ENCODE measurements around the gene RNF26. TPM values are rescaled to one million over a fixed set of nuclear protein-coding genes. Genes with fewer than 3 reads are reported as not detected.

Gene RNF26
- total and polyA plus RNA-seq, 2 donors (not counting 3 experiments of a cell fraction or from before 2014, with no cell fraction given) = 40.1 to 43.8 TPM

DNA sequence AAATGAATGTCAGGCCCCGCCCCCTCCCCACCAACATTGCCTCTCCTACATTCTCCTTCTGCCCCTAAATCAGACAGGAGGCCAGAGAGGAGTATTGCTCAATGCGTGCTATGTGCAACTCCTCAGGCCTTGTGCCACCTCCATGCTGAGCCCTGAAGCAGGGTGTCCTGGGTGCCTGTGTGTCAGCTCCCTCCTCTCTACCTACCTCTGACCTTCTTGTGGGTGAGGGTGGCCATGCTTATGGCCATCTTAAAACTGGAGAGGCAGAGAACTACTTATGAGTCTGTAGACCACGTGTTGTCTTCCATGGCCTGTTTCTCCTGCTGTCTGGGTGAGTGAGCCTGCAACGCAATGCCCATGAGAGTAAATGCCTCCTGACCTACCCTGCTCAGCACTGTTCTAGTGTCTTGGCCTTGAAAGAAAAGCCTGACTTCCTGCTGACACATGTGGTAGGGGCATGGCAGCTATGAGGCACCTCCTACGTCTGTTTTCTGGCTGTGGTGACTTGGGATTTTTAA, 27.9 kb upstream of the RNF26 start:
- no peak overlapping the region for H3K9ac ChIP-seq (replicated peaks; ENCODE audit: extremely low read depth, insufficient read depth, low read length)
- peak; percentile 39 for DNase-seq (ENCODE audit: low read depth, low spot score)
- no peak overlapping the region for H3K4me2 ChIP-seq (ENCODE audit: insufficient read depth, low read length)
- H2AFZ ChIP-seq (ENCODE audit: low read depth, low read length) = no peak overlapping the region
- TF ChIP-seq, protein P1, sequence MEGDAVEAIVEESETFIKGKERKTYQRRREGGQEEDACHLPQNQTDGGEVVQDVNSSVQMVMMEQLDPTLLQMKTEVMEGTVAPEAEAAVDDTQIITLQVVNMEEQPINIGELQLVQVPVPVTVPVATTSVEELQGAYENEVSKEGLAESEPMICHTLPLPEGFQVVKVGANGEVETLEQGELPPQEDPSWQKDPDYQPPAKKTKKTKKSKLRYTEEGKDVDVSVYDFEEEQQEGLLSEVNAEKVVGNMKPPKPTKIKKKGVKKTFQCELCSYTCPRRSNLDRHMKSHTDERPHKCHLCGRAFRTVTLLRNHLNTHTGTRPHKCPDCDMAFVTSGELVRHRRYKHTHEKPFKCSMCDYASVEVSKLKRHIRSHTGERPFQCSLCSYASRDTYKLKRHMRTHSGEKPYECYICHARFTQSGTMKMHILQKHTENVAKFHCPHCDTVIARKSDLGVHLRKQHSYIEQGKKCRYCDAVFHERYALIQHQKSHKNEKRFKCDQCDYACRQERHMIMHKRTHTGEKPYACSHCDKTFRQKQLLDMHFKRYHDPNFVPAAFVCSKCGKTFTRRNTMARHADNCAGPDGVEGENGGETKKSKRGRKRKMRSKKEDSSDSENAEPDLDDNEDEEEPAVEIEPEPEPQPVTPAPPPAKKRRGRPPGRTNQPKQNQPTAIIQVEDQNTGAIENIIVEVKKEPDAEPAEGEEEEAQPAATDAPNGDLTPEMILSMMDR (IDR thresholded peaks at IDR 0.05; ENCODE audit: extremely low read depth in 1 of 2, insufficient read depth in 1 of 2, low read depth in 1 of 2, low read length in 2 of 2) = no peak
- TF ChIP-seq, protein P2, sequence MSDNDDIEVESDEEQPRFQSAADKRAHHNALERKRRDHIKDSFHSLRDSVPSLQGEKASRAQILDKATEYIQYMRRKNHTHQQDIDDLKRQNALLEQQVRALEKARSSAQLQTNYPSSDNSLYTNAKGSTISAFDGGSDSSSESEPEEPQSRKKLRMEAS (IDR thresholded peaks at IDR 0.05; ENCODE audit: insufficient read depth, insufficient read length) = peak; percentile 66
- TF ChIP-seq MYC (IDR thresholded peaks at IDR 0.05; ENCODE audit: low read depth, low read length) (no peak), POLR2A (IDR thresholded peaks at IDR 0.05; ENCODE audit: low read depth, low read length) (no peak), FOS (IDR thresholded peaks at IDR 0.05; ENCODE audit: borderline replicate concordance, insufficient read depth, low read length) (no peak), EZH2 (IDR thresholded peaks at IDR 0.05; ENCODE audit: borderline replicate concordance, low read depth, low read length, severe bottlenecking) (no peak), GATA2 (IDR thresholded peaks at IDR 0.05; ENCODE audit: insufficient read depth, insufficient read length, low read depth, low read length) (no peak), POLR2AphosphoS5 (IDR thresholded peaks at IDR 0.05; ENCODE audit: insufficient read depth, low read depth, low read length) (no peak), JUN (IDR thresholded peaks at IDR 0.05; ENCODE audit: borderline replicate concordance, insufficient read depth, insufficient read length, low read depth) (no peak)
- no peaks in the 10 kb centered on the region for H3K9me1 ChIP-seq (replicated peaks; ENCODE audit: control insufficient read depth, extremely low read depth, insufficient read depth, low read length)
- no peaks in the 10 kb centered on the region for H4K20me1 ChIP-seq (replicated peaks; ENCODE audit: control insufficient read depth, extremely low read depth, insufficient read depth, low read length)
- POLR2A ChIA-PET = interaction anchor here (0.7 to 5.5 kb wide), 5 partner anchors 9 to 223 kb away, joined by 3 to 17 read pairs (median 4); partner anchors contain the start of gene MCAM
- peaks cover 21 to 33% of the 10 kb centered on the region in 2 experiments for H3K36me3 ChIP-seq (ENCODE audit: control insufficient read depth in 2 of 2, extremely low read depth in 1 of 2, insufficient read depth in 2 of 2, low read length in 2 of 2)
- no peaks in the 10 kb centered on the region for H3K9me3 ChIP-seq (replicated peaks; ENCODE audit: control insufficient read depth, insufficient read depth, low read length)
- no peak overlapping the region for H3K4me3 ChIP-seq (replicated peaks in 1 of 3; ENCODE audit: insufficient read depth in 1 of 3, low read depth in 1 of 3, low read length in 3 of 3)
- H3K27ac ChIP-seq (ENCODE audit: insufficient read depth, low read depth, low read length) = no peak overlapping the region
- intact Hi-C loops (cut with micrococcal nuclease) (loop anchor here (1.0 to 2.0 kb wide), 2 partner anchors 17 to 44 kb away; no protein-coding TSS in a partner anchor), dilution Hi-C loops (cut with MboI; ENCODE audit: extremely low pct_ligation_motif_present, low sequenced_read_pairs) (no loop called here)
- H3K79me2 ChIP-seq (ENCODE audit: control insufficient read depth, insufficient read depth, low read length) = peaks cover 5% of the 10 kb centered on the region
- H3K27me3 ChIP-seq (ENCODE audit: control insufficient read depth in 2 of 2, insufficient read depth in 2 of 2, low read length in 2 of 2) = no peaks in the 10 kb centered on the region
- BruUV-seq (replicated peaks) = no TSS peak
- H3K4me1 ChIP-seq (ENCODE audit: control insufficient read depth, extremely low read depth, insufficient read depth, low read length) = peaks cover 2% of the 10 kb centered on the region
- FAIRE-seq = peak; percentile 87
- CTCF ChIA-PET = interaction anchor here (0.8 to 9.7 kb wide), 6 partner anchors 13 to 212 kb away, joined by 3 to 136 read pairs (median 4); partner anchors contain the start of genes C1QTNF5 and MCAM
